Skeletal muscle tissue (tissue), 4 donors: ENCODE data around the gene KRR1. TPM values are rescaled to one million over a fixed set of nuclear protein-coding genes. Genes with fewer than 3 reads are reported as not detected.
"Not testable (repeated sequence)": the region's sequence is repeated elsewhere in the genome, so short reads cannot be mapped to it uniquely, and the experiment has no call there.

ENCODE experiments used
- H3K27ac ChIP-seq: one replicate; pipeline ENCODE4 v1.7.0; 2013; ENCODE audit warnings: mild to moderate bottlenecking, low read depth, low read length, inconsistent platforms
- H3K27me3 ChIP-seq, 3 donors: one replicate each; pipeline ENCODE4 v1.7.0; 2013; ENCODE audit warnings: low read length in 3 of 3; ENCODE audit not compliant: control insufficient read depth in 3 of 3, insufficient read depth in 3 of 3
- H3K36me3 ChIP-seq, 3 donors: one replicate each; pipeline ENCODE4 v1.7.0; 2013; ENCODE audit warnings: low read length in 3 of 3; ENCODE audit not compliant: control insufficient read depth in 3 of 3, insufficient read depth in 3 of 3
- H3K4me1 ChIP-seq, 3 donors: one replicate each; pipeline ENCODE4 v1.7.0; 2013; ENCODE audit warnings: low read length in 3 of 3, mild to moderate bottlenecking in 3 of 3; ENCODE audit not compliant: control insufficient read depth in 3 of 3, insufficient read depth in 3 of 3
- H3K4me3 ChIP-seq, 3 donors: one replicate each; pipeline ENCODE4 v1.7.0; 2013; ENCODE audit warnings: low read length in 3 of 3
- H3K9ac ChIP-seq, 3 donors: one replicate each; pipeline ENCODE4 v1.7.0; 2013; ENCODE audit warnings: low read length in 3 of 3, mild to moderate bottlenecking in 3 of 3, moderate library complexity in 2 of 3, low read depth in 1 of 3
- H3K9me3 ChIP-seq, 3 donors: one replicate each; pipeline ENCODE4 v1.7.0; 2013; ENCODE audit warnings: low read length in 3 of 3; ENCODE audit not compliant: control insufficient read depth in 3 of 3
- total RNA-seq: library from RNA; depleted of rRNA; stranded (reverse); fragments of >200 nt; gene quantifications from one replicate; pipeline ENCODE4 v1.2.3, GENCODE V29; 2014
- donor health status: Osteomylitis.

Gene KRR1
- total RNA-seq, 1 donor from 2014 or later, result 8.9 TPM

DNA sequence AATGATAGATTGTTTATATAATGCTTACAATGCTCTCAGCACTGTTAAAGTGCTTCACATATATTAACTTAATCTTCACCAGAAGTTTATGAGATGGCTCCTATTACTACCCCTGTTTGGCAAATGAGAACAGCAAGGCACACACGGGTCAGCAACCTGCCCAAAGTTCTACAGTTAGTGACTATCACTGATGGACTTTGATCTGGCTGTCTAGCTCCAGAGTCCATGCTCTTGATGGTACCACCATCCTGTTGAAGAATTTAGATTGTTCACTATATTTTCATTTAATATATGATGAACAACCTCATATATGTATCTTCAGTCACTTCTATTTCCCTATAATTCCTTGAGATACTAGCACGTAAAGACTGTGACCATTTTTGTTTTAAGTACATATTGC lies 20.2 kb downstream of the KRR1 start:
- no peak overlapping the region for H3K9ac ChIP-seq
- H3K4me3 ChIP-seq, result no peak overlapping the region
- no peak overlapping the region for H3K27ac ChIP-seq
- H3K27me3 ChIP-seq, result no peaks in the 10 kb centered on the region
- peaks cover 0 to 11% (median under 1%) of the 10 kb centered on the region in 3 donors for H3K36me3 ChIP-seq
- H3K4me1 ChIP-seq, result peaks cover 0 to 4% (median 0%) of the 10 kb centered on the region in 3 donors
- H3K9me3 ChIP-seq, result no peaks in the 10 kb centered on the region

DNA sequence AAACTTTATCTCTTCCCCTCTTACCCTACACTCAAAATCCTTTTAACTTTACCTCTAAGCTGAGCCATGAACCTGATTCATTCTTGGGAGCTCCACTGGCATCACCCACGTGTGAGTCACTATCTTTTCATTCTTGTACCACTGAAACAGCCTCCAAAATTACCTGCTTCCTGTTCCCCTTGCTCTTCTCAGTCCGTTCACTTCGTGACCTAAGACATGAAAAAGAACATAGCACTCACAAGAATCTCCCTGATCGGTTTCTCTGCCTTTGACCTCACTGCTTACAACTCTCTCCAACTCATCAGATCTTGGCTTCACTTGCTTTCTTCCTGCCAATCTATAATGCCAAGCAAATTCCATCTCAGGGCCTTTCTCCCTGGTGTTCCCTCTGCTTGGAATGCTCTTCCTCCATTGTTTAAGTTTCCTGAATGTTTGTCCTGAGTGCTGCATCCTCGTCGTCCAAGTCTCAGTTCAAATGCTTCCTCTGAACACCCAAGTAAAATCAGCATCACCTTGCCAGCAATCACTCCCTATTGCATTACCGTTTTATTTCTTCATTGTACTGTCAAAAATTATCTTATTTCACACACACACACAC lies 21.7 kb downstream of the KRR1 start:
- H3K4me1 ChIP-seq, result peaks cover 0 to 4% (median 0%) of the 10 kb centered on the region in 3 donors
- peaks cover 0 to 3% (median 0%) of the 10 kb centered on the region in 3 donors for H3K36me3 ChIP-seq

GRCh38 chr12:75489187-75489586 lies 22.2 kb downstream of the KRR1 start:
- peaks cover 0 to 3% (median 0%) of the 10 kb centered on the region in 3 donors for H3K36me3 ChIP-seq
- H3K9ac ChIP-seq, result no peak overlapping the region
- no peaks in the 10 kb centered on the region for H3K27me3 ChIP-seq
- peaks cover 0 to 4% (median 0%) of the 10 kb centered on the region in 3 donors for H3K4me1 ChIP-seq
- no peak overlapping the region for H3K27ac ChIP-seq
- H3K4me3 ChIP-seq, result no peak overlapping the region
- H3K9me3 ChIP-seq, result no peaks in the 10 kb centered on the region

More for the DNA sequence above, 21.7 kb downstream of the KRR1 start:
- Histone ChIP-seq H3K9me3 (no peaks in the 10 kb centered on the region), H3K27ac (no peak overlapping the region), H3K27me3 (no peaks in the 10 kb centered on the region), H3K4me3 (no peak overlapping the region), H3K9ac (no peak overlapping the region)

DNA sequence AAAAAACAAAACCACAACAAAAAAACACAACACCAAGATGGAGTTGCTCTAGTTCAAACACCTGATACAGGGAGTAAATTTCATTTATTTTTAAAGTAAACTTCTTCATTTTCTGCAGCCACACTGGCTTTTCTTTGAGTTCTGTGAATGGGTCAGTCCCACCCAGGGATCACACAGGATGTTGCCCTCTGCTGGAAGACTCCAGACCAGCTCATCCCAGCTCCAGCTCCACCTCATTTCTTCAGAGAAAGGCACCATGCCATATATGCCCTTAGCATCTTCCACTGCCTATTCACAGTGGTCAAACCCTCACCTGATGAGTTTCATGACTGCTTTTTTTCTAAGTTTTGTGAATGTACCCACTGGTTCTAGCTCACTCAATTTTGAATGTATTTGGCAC lies 22.9 kb downstream of the KRR1 start:
- Histone ChIP-seq H3K4me1 (peaks cover 0 to 4% (median 0%) of the 10 kb centered on the region in 3 donors), H3K9ac (no peak overlapping the region), H3K9me3 (no peaks in the 10 kb centered on the region), H3K4me3 (no peak overlapping the region), H3K36me3 (peaks cover 0 to 3% (median 0%) of the 10 kb centered on the region in 3 donors), H3K27me3 (no peaks in the 10 kb centered on the region), H3K27ac (no peak overlapping the region)

- H3K9me3 ChIP-seq, result no peaks in the 10 kb centered on the region
- H3K4me3 ChIP-seq, result no peak overlapping the region
- H3K27ac ChIP-seq, result no peak overlapping the region
- no peaks in the 10 kb centered on the region for H3K27me3 ChIP-seq
- no peaks in the 10 kb centered on the region for H3K36me3 ChIP-seq
- H3K4me1 ChIP-seq, result peaks cover 0 to 4% (median 0%) of the 10 kb centered on the region in 3 donors
- H3K9ac ChIP-seq, result no peak overlapping the region
Measured at GRCh38 chr12:75487308-75487707, 24.1 kb downstream of the KRR1 start.

DNA sequence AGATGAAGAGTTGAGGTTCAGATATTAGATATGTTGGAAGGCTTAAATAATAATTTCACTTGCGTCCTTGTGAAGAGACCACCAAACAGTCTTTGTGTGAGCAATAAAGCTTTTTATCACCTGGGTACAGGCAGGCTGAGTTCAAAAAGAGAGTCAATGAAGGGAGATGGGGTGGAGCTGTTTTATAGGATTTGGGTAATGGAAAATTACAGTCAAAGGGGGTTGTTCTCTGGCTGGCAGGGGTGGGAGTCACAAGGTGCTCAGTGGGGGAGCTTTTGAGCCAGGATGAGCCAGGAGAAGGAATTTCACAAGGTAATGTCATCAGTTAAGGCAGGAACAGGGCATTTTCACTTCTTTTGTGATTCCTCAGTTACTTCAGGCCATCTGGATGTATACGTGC lies 27.0 kb downstream of the KRR1 start:
- not testable (repeated sequence) for H3K27me3 ChIP-seq, H3K4me3 ChIP-seq, H3K9me3 ChIP-seq, H3K36me3 ChIP-seq, H3K9ac ChIP-seq, H3K27ac ChIP-seq
- H3K4me1 ChIP-seq, result peaks cover 0 to 13% (median 3%) of the 10 kb centered on the region in 3 donors

- Histone ChIP-seq H3K27ac (no peak overlapping the region), H3K4me1 (peaks cover 0 to 13% (median 3%) of the 10 kb centered on the region in 3 donors), H3K27me3 (no peaks in the 10 kb centered on the region), H3K9me3 (no peaks in the 10 kb centered on the region), H3K4me3 (no peak overlapping the region), H3K36me3 (no peaks in the 10 kb centered on the region), H3K9ac (no peak overlapping the region)
Measured at GRCh38 chr12:75483431-75483830, 28.0 kb downstream of the KRR1 start.

- no peaks in the 10 kb centered on the region for H3K9me3 ChIP-seq
- no peak overlapping the region for H3K9ac ChIP-seq
- no peaks in the 10 kb centered on the region for H3K27me3 ChIP-seq
- peak overlapping the region; percentile 37 for H3K27ac ChIP-seq
- no peak overlapping the region for H3K4me3 ChIP-seq
- H3K36me3 ChIP-seq, result no peaks in the 10 kb centered on the region
- peaks cover 0 to 13% (median 3%) of the 10 kb centered on the region in 3 donors for H3K4me1 ChIP-seq
Measured at GRCh38 chr12:75482646-75483045, 28.8 kb downstream of the KRR1 start.

- Histone ChIP-seq H3K9me3 (no peaks in the 10 kb centered on the region), H3K9ac (peak overlapping the region in 1 of 3 donors; percentile 27), H3K27me3 (no peaks in the 10 kb centered on the region), H3K27ac (peak overlapping the region; percentile 37), H3K4me3 (peak overlapping the region in 2 of 3 donors; percentile 61 to 73), H3K36me3 (no peaks in the 10 kb centered on the region), H3K4me1 (peaks cover 0 to 13% (median 3%) of the 10 kb centered on the region in 3 donors)
Measured at GRCh38 chr12:75481774-75482173, 29.6 kb downstream of the KRR1 start.

DNA sequence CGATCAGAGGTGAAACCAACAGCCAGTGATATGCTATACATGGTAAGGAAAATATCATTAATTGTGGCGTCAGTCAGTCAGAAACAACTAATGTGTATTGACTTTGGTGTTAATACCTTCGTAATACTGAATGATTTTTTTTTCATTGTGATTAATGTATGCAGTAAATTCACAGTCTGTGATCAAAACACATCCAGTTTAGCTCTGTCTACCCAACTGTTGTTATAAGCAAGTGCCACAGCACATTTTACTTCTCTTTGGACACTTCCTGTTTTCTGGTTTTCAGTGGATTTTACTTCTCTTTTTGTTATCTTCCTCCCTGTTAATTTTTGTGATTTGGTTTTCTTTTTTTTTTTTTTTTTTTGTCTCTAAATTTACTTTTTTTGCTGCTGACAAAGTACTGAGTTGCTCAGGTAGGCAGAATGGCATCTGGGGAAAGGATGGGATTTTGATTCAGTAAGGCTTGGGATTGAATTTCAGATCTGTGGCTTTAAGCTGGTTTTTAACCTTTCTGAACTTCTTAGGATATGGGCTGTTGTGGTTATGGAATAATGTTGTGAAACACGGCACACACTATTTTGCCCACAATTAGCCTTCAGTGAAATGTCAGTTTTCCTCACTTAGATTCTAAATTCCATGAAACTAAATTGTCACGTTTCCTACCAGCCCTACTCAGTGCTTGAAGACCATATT lies 30.2 kb downstream of the KRR1 start:
- Histone ChIP-seq H3K4me1 (peaks cover 0 to 13% (median 3%) of the 10 kb centered on the region in 3 donors), H3K9ac (peak overlapping the region; percentile 57 to 64 (median 63)), H3K36me3 (no peaks in the 10 kb centered on the region), H3K9me3 (no peaks in the 10 kb centered on the region), H3K27me3 (no peaks in the 10 kb centered on the region), H3K27ac (peak overlapping the region; percentile 73), H3K4me3 (peak overlapping the region; percentile 61 to 73 (median 67))
